HG03039 (cell line): ENCODE data around the gene LCN1.

Source experiments
- ATAC-seq: cut with Tn5 transposase; IDR thresholded peaks from one replicate; pipeline ENCODE4 v1.9.1; 2021; ENCODE audit warnings: mild to moderate bottlenecking, moderate library complexity; ENCODE audit not compliant: unreplicated experiment

Gene LCN1

DNA sequence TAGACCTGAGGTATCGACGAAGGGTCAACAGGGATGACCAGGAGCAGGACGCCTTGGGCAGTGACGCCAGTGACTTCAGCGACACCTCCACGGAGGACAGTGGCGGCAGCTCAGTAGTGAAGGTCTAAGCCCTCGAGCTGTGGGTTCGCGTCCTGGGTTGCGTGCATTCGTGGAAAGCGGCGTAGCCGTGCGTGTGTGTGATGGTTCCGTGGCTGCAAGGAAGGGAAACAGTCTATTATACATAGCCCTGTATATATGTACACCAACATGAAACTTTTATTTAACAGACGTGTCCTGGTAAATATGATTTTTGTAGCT is 33.3 kb upstream of the LCN1 start:
- no peak for ATAC-seq

DNA sequence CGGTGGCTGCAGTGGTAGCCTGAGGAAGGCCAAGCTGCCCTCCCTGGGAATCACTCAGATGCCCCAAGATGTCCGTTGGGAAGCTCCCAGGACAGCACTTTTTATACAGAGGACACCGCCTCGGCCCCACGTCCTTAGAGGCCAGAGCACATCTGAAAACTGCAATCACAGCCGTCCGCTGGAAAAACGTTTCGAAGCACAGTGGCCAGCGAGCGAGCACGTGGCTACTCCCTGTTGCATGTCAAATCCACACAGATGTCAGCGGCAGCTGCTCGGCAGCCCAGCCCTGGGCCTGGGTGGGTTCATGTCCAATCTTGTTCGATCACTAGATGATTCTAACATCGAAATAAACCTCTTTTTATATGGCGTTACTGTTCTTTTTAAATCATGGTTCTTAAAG is 32.7 kb upstream of the LCN1 start:
- no peak for ATAC-seq

DNA sequence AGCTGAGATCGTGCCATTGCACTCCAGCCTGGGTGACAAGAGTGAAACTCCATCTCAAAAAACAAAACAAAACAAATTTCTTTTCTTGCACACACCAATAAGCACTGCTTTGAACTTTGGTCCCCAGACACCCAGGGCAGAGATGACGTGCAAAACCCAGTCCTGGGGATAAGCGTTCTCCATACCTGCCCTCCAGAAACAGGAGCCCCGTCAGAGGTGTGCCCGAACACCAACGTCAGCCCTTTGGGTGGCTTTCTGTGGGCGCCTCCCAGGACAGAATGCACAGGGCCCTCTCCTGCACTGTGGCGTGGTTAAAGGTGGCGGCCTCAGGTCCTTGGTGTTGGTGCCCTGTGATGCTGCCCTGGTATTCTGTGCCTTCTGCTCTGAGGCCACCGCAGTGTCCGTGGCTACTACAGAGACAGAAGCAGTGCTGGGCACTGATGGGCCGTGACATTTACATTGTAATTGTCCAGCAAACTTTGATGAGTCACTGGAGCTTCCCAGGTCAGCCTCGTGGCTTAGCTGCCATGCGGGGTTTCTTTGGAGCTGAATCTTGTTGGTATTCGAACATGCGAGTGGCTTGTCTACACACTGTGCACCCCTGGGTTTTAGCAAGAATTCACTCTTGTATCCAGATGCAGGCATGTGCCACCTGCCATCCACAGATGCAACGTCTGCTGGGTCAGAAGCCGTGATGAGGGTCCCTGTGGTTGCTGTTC is 31.9 kb upstream of the LCN1 start:
- ATAC-seq: no peak

DNA sequence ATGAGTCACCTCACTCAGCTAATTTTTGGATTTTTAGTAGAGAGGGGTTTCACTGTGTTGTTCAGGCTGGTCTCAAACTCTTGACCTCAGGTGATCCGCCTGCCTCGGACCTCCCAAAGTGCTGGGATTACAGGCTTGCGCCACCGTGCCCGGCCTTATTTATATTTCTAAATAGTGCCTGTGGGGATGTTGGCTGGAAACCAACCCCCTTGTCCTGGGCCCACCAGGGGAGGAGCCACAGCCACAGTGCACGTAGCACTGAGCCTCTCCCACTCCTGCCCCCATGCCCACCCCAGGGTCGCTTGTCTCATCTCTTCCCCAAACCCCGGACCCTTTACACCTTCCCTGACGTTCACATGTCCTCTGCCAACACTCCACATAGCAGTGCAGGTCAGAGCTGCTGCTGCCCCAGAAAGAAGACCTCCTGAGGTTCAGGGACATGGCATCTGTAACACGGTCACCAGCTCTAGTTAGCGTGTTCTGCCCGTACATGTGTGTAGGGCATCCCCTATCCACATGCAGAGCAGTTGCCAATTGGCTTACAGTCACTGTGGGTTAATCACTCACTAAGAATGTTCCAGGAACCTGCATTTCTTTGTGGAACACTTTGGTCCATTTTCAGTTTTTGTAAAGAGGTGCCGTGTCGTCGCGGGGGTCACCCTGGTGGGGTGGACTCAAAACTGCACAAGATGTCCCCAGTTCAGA is 30.9 kb upstream of the LCN1 start:
- ATAC-seq: no peak

DNA sequence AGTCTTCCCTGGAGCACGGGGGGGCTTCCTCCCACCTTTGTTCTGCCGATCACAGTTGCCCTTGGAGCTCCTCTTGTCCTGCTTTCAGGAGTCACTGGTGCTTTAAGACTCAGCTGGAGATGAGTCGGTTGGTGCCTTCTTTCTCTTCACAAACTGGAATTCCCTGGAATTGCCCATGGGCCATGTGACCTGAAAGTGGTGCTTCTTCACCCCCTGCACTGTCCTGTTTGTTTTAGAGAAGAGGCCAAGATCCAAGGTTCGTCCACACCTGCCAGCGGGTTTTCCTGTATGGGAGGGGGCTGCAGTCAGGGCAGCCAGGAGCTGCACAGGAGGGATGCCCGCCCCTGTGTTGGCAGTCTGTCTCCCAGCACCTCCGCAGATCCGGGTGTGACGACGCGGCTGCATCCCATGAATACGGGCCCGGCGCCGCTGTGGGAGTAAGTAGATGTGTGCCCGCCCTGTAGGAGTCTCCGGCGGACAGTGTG is 30.2 kb upstream of the LCN1 start:
- ATAC-seq: no peak

DNA sequence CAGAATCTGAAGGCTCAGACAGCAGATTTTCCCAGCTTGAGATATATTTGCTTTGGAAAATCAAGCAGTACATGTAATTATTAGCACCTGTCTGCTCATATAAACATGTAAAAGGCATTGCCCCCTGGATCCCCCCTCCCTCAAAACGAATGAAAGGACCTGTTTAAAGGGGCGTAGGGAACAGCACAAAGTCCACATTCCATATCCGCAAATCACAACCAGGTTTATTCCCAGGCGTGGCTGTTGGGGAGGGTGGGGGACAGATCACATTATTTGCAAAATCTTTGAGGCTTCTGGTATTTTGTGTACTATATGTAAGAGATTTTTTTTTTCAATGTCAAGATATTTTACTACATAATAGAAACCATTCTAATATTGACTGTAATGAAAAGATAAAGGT is 29.5 kb upstream of the LCN1 start:
- ATAC-seq: no peak

DNA sequence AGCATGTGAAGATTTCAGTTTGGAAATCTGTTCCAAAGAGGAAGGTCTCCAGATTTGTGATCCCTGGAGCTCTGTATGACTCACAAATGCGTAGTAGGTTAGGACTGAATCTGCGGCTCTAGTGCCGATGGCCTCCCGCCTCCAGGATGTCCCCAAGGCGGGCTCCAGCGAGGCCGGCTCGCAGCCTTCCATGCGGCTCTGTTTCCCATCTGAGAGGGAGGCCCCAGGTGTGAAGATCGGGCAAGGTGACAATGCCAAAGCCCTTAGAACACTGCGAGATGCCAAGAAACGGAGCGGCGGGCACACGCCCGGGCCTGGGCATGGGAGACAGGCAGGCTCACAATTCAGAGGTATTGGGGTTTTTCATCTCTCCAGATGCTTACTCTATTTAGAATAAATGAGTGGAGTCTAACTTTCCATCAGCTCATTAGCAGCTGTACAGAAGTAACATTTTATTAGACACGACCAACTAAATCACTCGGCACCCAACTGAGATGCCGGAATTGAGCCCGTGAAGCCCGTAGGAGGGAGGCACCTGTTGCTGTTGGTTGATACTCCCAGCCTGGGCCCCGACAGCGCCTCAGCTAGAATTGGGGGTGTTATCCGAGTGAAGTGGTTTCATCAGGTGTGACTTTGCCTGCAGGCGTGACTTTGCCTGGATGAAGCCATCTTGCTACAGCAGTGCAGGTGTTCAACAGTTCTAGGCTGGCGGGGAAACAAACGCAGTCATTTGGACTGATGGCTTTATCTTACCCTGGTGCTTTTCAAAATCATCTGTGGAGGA is 28.2 kb upstream of the LCN1 start:
- no peak for ATAC-seq

DNA sequence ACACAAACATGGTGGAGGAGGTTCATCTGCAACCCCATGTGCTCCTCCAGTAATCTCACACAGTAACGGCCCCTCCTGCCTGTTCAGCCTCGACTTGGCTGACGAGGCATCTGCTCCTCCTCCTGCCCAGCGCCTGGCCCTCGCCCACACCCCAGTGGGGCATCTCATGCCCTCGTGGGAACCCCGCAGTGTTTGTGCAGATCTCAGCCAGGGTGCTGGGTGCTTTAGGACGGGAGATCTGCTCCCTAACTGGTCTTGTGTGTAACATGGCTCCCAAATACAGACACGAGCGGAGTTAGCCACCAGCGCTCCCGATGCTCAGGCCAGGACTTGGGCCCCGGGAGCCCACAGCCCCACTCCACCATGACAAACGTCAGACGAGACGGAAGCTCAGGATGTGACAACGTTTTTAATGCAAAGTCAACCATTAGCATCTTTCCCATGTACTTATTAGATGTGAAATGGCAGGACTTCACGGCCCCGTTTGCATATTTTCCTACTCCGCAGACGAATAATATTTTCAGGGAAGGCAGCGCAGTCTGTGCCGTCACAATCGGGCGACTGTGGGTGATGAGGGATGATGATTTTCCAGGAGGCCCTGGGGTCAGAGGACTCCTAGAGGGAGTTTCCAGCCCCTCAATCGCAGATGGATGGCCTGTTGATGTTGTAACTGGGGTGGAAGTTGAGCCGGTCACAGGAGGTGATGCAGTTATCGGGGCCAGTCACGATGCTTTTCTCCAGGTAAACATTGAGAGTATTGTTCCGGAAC is 26.3 kb upstream of the LCN1 start:
- ATAC-seq: no peak

DNA sequence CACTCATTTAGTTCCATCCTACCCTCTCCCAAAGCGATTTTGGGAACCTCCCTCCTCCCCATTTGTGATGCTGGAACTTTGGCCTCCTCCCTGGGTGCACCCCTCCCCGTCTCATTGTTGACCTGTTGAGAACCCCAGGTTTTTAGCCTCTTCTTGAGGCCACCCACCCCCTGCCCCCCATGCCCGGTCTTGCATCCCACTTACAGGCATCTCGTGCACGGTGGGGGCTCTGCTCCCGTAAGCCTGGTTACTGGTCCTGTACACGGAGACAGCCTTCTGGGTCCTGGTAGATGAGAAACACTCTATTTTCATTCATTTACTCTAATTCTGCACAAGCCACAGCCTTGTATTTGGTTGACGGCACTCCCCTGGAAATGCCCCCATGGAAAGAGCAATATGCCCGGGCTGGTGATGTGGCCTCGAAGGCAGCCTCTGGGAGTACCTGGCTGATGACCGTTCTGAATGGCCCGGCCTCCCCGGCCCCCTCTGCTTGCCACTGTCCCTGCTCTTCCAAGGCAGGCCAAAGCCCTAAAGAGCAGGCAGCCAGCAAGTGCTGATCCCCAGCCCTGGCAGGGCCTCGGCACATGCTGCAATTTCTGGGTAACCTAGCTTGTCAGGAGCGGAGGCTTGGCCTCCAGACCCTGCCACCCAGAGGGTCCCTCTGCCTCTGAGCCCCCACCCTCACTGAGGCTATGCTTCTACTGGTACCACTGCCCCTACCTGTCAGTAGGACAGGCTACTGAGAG is 22.7 kb upstream of the LCN1 start:
- no peak for ATAC-seq

DNA sequence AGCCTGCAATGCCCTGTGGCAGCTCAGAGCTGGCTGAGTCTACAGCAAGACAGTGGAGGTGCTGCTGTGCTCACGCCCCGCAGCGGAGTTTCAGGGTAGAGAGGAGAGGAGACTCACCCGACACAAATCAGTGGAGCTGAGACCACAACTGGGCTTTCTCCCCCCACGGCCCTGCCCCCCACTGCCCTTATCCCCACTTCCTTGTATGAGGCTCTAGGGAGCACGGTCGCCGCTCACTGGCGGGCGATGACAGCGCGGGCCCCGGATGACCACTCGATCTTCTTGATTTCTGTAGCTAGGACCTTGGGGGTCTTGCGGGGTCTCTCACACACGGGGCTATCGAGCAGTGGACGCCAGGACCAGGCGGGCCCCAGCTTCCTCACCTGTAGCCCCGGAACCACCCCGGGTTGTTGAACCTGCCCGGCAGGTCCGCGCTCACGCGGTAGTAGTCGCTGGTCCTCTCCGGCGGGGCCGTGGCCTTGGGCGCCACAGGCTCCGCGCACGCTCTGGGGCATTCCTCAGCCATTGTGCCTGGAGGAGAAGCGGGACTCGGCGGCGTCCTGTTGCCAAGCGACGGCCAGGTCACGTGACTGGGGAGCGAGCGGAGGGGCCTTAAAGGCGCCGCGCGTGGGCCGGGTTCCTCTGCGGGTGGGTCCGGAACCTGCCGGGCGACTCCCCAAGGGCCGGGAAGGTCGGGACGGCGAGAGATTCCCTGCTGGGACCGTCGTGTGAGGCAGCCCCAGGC is 21.7 kb upstream of the LCN1 start:
- peak; percentile 36 for ATAC-seq

DNA sequence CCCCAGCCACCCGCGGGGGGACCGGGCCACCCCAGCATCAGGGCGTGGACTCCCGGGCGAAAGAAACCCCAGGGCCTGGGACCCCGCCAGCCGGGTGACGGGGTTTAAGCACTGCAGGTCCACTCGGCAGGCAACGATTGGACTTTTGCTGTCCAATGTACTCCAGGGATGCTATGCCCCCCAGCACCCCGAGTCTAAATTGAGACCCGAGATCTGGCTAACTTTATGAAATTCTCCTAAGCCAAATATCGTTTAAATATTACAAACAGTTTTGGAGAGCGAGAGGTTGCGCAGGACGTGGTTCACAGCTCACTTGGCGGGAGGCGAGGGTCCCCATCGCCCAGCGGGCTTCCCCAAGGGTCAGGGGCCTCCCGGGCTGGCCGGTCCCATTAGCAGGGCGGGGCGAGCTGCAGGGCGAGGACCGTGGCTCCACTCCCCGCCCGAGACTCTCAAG is 21.1 kb upstream of the LCN1 start:
- ATAC-seq: no peak

DNA sequence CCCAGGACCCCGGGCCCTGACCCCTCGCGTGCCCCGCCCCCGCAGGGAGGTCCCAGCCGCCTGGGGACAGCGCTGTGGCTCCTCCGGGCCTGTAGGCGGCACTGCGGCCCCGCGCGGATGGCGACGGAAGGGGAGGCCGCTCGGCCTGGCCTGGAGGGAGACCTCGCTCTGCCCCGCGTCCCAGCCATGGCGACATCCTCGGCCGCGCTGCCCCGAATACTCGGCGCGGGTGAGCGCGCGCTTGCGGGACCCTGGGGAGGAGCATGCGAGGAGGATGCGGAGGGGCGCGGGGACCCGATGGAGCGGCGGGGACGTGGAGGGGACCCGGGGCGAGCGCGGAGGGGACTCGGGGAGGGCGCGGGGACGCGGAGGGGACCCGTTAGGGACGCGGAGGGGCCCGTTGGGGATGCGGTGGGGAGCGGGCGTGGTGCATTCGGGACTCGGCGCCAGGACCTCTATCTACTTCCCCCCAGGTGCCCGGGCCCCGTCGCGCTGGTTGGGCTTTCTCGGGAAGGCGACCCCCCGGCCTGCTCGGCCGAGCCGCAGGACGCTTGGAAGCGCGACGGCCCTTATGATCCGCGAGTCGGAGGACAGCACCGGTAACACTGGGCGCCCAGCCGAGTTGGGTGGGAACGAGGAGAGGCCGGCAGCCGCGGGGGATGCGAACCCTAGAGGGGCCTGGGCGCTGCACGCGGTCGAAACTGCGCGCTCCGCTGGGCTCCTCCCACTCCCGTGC is 20.5 kb upstream of the LCN1 start, which contains the start of gene MRPS2:
Gene MRPS2 (plus strand): TSS at position 158 of the 736 bp plus-strand sequence. CDS start 29 bp downstream, at position 187.
- peak; percentile 88 for ATAC-seq

DNA sequence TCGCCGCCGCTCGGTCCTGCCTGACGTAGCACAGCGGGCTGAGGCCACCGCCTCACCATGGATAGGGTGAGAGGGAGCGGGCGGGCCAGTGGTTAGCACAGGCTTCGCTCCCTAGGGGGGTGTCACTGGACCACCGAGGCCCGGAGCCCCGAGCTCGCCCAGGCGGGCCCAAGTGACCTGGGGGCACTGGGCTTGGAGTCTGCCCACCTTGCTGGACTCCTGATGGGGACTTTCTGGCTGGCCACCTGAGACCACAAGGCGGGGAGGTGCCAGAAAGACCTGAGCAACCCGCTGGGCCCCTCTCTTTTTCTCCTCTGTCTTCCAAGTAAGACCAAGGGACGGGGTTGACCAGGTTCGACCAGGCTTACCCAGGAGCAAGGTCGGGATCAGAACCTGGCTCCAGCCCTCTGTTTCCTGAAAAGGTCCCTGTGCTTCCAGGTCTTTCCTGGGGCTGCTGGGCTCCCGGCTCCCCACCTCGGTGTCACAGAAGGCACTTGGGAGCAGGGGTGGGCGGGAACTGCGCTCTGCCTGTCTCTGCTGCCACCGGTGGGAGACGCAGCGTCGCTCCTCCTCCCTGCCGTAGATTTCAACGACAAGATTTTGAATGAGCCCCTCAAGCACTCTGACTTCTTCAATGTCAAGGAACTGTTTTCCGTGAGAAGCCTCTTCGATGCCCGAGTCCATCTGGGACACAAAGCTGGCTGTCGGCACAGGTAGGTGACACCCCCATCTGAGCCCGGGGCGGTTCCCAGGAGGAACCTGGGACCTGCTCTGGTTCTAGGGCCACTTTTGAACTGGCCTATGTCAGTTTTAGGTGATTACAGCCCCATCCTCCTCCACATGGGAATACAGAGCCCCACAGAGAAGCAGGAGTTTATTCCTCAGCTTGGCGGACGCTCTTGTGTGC is 19.7 kb upstream of the LCN1 start:
- no peak for ATAC-seq

DNA sequence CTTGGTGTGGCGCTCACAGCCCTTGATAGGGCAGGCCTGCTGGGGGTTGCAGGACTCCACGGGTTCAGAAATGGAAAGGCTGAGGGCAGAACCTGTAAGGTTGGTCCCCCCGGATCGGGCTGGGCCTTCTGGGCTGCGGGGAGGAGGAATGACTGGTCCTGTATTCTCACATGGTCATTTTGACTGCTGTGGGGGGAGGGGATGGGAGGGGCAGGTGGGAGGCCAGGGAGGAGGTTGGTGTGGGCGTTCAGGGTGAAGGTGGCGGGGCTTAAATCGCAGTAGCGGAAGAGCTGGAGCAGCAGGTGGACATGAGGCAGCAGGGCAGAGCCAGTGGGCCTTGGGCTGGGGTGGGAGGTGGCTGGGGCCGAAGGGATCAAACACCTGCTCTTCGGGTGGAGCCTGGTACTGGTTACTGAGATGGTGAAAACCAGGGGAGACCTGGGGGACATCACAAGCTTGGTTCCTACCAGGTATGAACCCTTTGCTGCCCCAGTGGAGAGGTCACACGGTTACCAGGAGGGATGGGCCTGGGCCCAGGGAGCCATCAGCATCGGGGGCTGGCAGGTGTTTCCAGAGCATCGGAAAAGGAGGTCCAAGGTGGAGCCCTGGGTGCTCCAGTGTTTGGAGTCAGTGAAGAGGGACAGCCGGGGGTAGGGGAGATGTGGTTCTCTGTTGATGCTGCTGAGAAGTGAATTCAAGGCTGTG is 18.9 kb upstream of the LCN1 start:
- ATAC-seq: no peak

DNA sequence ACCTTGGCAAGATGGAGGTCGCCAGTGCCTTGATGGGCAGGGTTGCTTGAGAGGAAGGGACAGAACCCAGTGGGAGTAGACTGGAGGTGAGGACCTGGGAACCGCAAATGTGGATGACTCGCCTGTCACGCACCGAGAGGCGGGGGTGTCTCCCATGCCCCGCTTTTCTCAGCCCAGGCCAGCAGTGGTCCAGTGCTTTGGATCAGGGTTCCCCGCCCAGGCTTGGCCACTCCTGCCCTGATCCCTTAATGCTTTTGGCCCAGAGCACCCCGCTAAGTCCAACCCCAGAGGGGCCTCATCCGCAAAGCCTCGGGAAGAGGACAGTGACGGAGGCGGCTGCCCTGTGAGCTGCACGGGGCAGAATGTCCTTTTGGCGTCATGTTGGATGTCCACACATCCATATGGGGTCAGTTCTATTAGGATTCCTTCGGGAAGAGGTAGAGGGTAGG is 18.3 kb upstream of the LCN1 start:
- ATAC-seq: no peak

DNA sequence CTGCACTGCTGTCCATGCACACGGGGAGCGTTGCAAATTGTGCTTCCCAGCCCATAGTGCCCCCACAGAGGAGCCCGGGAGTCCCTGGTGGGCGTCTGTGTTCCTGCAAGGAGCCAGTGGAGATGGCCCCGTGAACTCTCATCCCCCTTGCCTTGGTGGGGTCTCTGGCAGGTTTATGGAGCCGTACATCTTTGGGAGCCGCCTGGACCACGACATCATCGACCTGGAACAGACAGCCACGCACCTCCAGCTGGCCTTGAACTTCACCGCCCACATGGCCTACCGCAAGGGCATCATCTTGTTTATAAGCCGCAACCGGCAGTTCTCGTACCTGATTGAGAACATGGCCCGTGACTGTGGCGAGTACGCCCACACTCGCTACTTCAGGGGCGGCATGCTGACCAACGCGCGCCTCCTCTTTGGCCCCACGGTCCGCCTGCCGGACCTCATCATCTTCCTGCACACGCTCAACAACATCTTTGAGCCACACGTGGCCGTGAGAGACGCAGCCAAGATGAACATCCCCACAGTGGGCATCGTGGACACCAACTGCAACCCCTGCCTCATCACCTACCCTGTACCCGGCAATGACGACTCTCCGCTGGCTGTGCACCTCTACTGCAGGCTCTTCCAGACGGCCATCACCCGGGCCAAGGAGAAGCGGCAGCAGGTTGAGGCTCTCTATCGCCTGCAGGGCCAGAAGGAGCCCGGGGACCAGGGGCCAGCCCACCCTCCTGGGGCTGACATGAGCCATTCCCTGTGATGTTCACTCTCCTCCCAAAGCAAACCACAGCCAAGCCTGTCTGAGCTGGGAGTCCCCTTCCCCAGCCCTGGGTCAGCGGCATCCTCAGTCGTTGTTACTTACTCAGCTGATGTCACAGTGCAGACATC is 17.6 kb upstream of the LCN1 start:
- ATAC-seq: no peak
